ENCODE results near the gene FAM228B.
A peak's percentile ranks its signal among the peaks of the same experiment; 100 is the strongest.
"Not testable (repeated sequence)": the region's sequence is repeated elsewhere in the genome, so short reads cannot be mapped to it uniquely, and the experiment has no call there.

FAM228B gene

GRCh38 chr2:24102677-24103076 lies 20.6 kb upstream of the FAM228B start:
- DNase-seq (ENCODE audit: low read depth in 1 of 2, low spot score in 1 of 2), result no peak

GRCh38 chr2:24104110-24104650 lies 19.1 kb upstream of the FAM228B start:
- DNase-seq (ENCODE audit: low read depth in 1 of 2, low spot score in 1 of 2), result no peak

GRCh38 chr2:24104906-24105305 lies 18.4 kb upstream of the FAM228B start:
- DNase-seq (ENCODE audit: low read depth in 1 of 2, low spot score in 1 of 2), result no peak

- no peak for DNase-seq (ENCODE audit: low read depth in 1 of 2, low spot score in 1 of 2)
Measured at GRCh38 chr2:24105816-24106215, 17.5 kb upstream of the FAM228B start.

- DNase-seq (ENCODE audit: low read depth in 1 of 2, low spot score in 1 of 2), result no peak
Measured at GRCh38 chr2:24106786-24107185, 16.5 kb upstream of the FAM228B start.

- DNase-seq (ENCODE audit: low read depth in 1 of 2, low spot score in 1 of 2), result no peak
Measured at GRCh38 chr2:24107336-24107735, 15.9 kb upstream of the FAM228B start.

- not testable (repeated sequence) for DNase-seq (ENCODE audit: low read depth in 1 of 2, low spot score in 1 of 2)
Measured at GRCh38 chr2:24109431-24109830, 13.8 kb upstream of the FAM228B start.

GRCh38 chr2:24110660-24111303 lies 12.5 kb upstream of the FAM228B start:
- no peak for DNase-seq (ENCODE audit: low read depth in 1 of 2, low spot score in 1 of 2)

GRCh38 chr2:24111407-24111901 lies 11.8 kb upstream of the FAM228B start:
- no peak for DNase-seq (ENCODE audit: low read depth in 1 of 2, low spot score in 1 of 2)

GRCh38 chr2:24115057-24115456 lies 8.2 kb upstream of the FAM228B start:
- no peak for DNase-seq (ENCODE audit: low read depth in 1 of 2, low spot score in 1 of 2)

GRCh38 chr2:24117902-24118301 lies 5.4 kb upstream of the FAM228B start:
- no peak for DNase-seq (ENCODE audit: low read depth in 1 of 2, low spot score in 1 of 2)

GRCh38 chr2:24121066-24121465 lies 2.2 kb upstream of the FAM228B start:
- DNase-seq (ENCODE audit: low read depth in 1 of 2, low spot score in 1 of 2), result no peak

GRCh38 chr2:24121469-24121868 lies 1.8 kb upstream of the FAM228B start:
- no peak for DNase-seq (ENCODE audit: low read depth in 1 of 2, low spot score in 1 of 2)

GRCh38 chr2:24122366-24123194 lies 689 bp upstream of the FAM228B start:
- DNase-seq (ENCODE audit: low read depth in 1 of 2, low spot score in 1 of 2), result no peak

GRCh38 chr2:24123922-24124580 lies 782 bp downstream of the FAM228B start:
- DNase-seq (ENCODE audit: low read depth in 1 of 2, low spot score in 1 of 2), result peak in 1 of 2 donors; percentile 9

GRCh38 chr2:24125956-24126355 lies 2.7 kb downstream of the FAM228B start:
- DNase-seq (ENCODE audit: low read depth in 1 of 2, low spot score in 1 of 2), result no peak

- DNase-seq (ENCODE audit: low read depth in 1 of 2, low spot score in 1 of 2), result no peak
Measured at GRCh38 chr2:24132543-24132942, 9.3 kb downstream of the FAM228B start.

- DNase-seq (ENCODE audit: low read depth in 1 of 2, low spot score in 1 of 2), result not testable (repeated sequence)
Measured at GRCh38 chr2:24140305-24140704, 17.0 kb downstream of the FAM228B start.

GRCh38 chr2:24147364-24147763 lies 24.1 kb downstream of the FAM228B start:
- no peak for DNase-seq (ENCODE audit: low read depth in 1 of 2, low spot score in 1 of 2)

- DNase-seq (ENCODE audit: low read depth in 1 of 2, low spot score in 1 of 2), result no peak
Measured at GRCh38 chr2:24152413-24153197, 29.3 kb downstream of the FAM228B start.

GRCh38 chr2:24153478-24153877 lies 30.2 kb downstream of the FAM228B start:
- DNase-seq (ENCODE audit: low read depth in 1 of 2, low spot score in 1 of 2), result no peak
